OCI-LY7 (cell line): ENCODE data around the gene EVI5L. TPM values are rescaled to one million over a fixed set of nuclear protein-coding genes. Genes with fewer than 3 reads are reported as not detected.

Experiments
- BruUV-seq: library from RNA; stranded (reverse); fragments of 400-500 nt; replicated peaks from 2 replicates; lab custom pipeline; 2021; lab: Mats Ljungman, UMichigan
- CTCF ChIA-PET: fragments of 300-600 bp; sonication (Branson Sonifier 250); formaldehyde crosslinking; loops from one replicate; lab custom pipeline; 2022; ENCODE audit warnings: antibody characterized with exemption; ENCODE audit not compliant: unreplicated experiment; lab: Charles Lee
- POLR2A ChIA-PET: fragments of 300-600 bp; sonication (Branson Sonifier 250); formaldehyde crosslinking; loops from one replicate; lab custom pipeline; 2022; ENCODE audit warnings: antibody characterized with exemption; lab: Charles Lee
- DNase-seq: peaks from one replicate; pipeline ENCODE4 v3.0.0-alpha.2; 2015; ENCODE audit warnings: low spot score
- H2AFZ ChIP-seq: fragments of 200-600 bp; sonication (generic), shearing (Covaris generic); 2 replicates; pipeline ENCODE4 v1.6.1; 2014; ENCODE audit warnings: mild to moderate bottlenecking, antibody characterized with exemption, low read length, moderate library complexity
- H3K27ac ChIP-seq: fragments of 200-600 bp; sonication (generic); 2 replicates; pipeline ENCODE4 v1.5.1; 2014; ENCODE audit warnings: mixed run types, low read depth, mild to moderate bottlenecking, moderate library complexity, low read length, inconsistent platforms; ENCODE audit not compliant: poor library complexity, severe bottlenecking
- H3K36me3 ChIP-seq: fragments of 200-600 bp; sonication (generic); 2 replicates; pipeline ENCODE4 v1.6.1; 2014; ENCODE audit warnings: mild to moderate bottlenecking, antibody characterized with exemption, low read length, moderate library complexity, mixed read lengths; ENCODE audit not compliant: insufficient read depth
- H3K4me1 ChIP-seq: fragments of 200-600 bp; sonication (generic); 2 replicates; pipeline ENCODE4 v1.5.1; 2014; ENCODE audit warnings: mild to moderate bottlenecking, low read length; ENCODE audit not compliant: insufficient read depth, poor library complexity, severe bottlenecking
- H3K4me2 ChIP-seq: fragments of 200-600 bp; sonication (generic); 2 replicates; pipeline ENCODE4 v1.6.1; 2014; ENCODE audit warnings: mild to moderate bottlenecking, low read length
- H3K4me3 ChIP-seq: fragments of 200-600 bp; sonication (generic); 2 replicates; pipeline ENCODE4 v1.5.1; 2014; ENCODE audit warnings: mild to moderate bottlenecking, low read depth, low read length; ENCODE audit not compliant: poor library complexity, severe bottlenecking
- H3K79me2 ChIP-seq: fragments of 200-600 bp; sonication (generic); 2 replicates; pipeline ENCODE4 v1.6.1; 2016; ENCODE audit warnings: low read depth, mild to moderate bottlenecking, low read length, moderate library complexity, mixed read lengths; ENCODE audit not compliant: insufficient read depth
- H3K9me2 ChIP-seq: fragments of 200-600 bp; sonication (generic); 2 replicates; pipeline ENCODE4 v1.6.1; 2016; ENCODE audit warnings: mild to moderate bottlenecking, low read length, mixed read lengths; ENCODE audit not compliant: insufficient read depth
- H3K9me3 ChIP-seq: fragments of 200-600 bp; sonication (generic); 2 replicates; pipeline ENCODE4 v1.6.1; 2014; ENCODE audit warnings: mild to moderate bottlenecking, mixed run types, low read length, mixed read lengths
- H4K20me1 ChIP-seq: fragments of 200-600 bp; sonication (generic); 2 replicates; pipeline ENCODE4 v1.6.1; 2014; ENCODE audit warnings: mild to moderate bottlenecking, antibody characterized with exemption, low read length, moderate library complexity, mixed read lengths; ENCODE audit not compliant: insufficient read depth
- EZH2phosphoT487 ChIP-seq: fragments of 200-600 bp; sonication (generic); IDR thresholded peaks from 2 replicates; pipeline ENCODE4 v1.6.1; 2018; ENCODE audit warnings: low read depth, borderline replicate concordance, mild to moderate bottlenecking, mixed run types, antibody characterized with exemption, low read length, moderate library complexity, mixed read lengths
- intact Hi-C: fragments of 100-400 bp; cut with micrococcal nuclease; formaldehyde crosslinking; loops from one replicate; pipeline ENCODE4 v1.10.0; 2022; ENCODE audit not compliant: unreplicated experiment
- total RNA-seq, 2 experiments: library from RNA; depleted of rRNA in 1 of 2; stranded (reverse); fragments of >200 nt in 1 of 2; shearing (Covaris generic) in 1 of 2; gene quantifications; 2 replicates each; pipeline ENCODE4 v1.2.3, GENCODE V29; 2014 to 2022
- TF ChIP-seq, protein P1 (sequence below): fragments of 200-600 bp; sonication (generic); conservative IDR thresholded peaks from 2 replicates; pipeline ENCODE4 v1.5.1; 2014; ENCODE audit warnings: mild to moderate bottlenecking, antibody characterized with exemption, low read length, moderate library complexity, mixed read lengths

Gene EVI5L
- total RNA-seq, 2 experiments from 2014 or later = 2.7 to 5.5 TPM

DNA sequence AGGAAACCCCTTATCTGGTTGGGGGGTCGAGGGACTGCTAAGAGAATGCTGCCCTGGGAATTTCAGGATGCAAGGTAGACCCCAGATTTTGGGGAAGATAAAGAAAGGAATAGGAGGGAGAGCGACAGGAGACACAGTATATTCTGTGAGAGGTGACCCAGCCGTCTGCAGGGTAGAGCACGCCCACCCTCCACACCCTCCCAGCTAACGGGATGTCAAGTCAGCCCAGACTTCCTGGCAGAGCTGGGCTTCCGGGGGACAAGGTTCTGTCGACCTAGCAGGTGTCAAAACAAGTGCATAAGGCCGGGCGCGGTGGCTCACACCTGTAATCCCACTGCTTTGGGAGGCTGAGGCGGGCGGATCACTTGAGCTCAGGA lies 44.9 kb downstream of the EVI5L start:
- intact Hi-C loops = no loop called here
- CTCF ChIA-PET = no interaction called here
- no peak overlapping the region for H3K4me2 ChIP-seq
- H3K9me3 ChIP-seq = no peaks in the 10 kb centered on the region
- H2AFZ ChIP-seq = no peak overlapping the region
- DNase-seq = no peak
- H3K9me2 ChIP-seq = no peaks in the 10 kb centered on the region
- BruUV-seq = no TSS peak
- H3K4me3 ChIP-seq = no peak overlapping the region
- H3K27ac ChIP-seq = no peak overlapping the region
- no peaks in the 10 kb centered on the region for H3K79me2 ChIP-seq
- no peaks in the 10 kb centered on the region for H4K20me1 ChIP-seq
- TF ChIP-seq, protein P1, sequence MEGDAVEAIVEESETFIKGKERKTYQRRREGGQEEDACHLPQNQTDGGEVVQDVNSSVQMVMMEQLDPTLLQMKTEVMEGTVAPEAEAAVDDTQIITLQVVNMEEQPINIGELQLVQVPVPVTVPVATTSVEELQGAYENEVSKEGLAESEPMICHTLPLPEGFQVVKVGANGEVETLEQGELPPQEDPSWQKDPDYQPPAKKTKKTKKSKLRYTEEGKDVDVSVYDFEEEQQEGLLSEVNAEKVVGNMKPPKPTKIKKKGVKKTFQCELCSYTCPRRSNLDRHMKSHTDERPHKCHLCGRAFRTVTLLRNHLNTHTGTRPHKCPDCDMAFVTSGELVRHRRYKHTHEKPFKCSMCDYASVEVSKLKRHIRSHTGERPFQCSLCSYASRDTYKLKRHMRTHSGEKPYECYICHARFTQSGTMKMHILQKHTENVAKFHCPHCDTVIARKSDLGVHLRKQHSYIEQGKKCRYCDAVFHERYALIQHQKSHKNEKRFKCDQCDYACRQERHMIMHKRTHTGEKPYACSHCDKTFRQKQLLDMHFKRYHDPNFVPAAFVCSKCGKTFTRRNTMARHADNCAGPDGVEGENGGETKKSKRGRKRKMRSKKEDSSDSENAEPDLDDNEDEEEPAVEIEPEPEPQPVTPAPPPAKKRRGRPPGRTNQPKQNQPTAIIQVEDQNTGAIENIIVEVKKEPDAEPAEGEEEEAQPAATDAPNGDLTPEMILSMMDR = no peak
- H3K36me3 ChIP-seq = no peaks in the 10 kb centered on the region
- POLR2A ChIA-PET = no interaction called here
- peaks cover 26% of the 10 kb centered on the region for H3K4me1 ChIP-seq

DNA sequence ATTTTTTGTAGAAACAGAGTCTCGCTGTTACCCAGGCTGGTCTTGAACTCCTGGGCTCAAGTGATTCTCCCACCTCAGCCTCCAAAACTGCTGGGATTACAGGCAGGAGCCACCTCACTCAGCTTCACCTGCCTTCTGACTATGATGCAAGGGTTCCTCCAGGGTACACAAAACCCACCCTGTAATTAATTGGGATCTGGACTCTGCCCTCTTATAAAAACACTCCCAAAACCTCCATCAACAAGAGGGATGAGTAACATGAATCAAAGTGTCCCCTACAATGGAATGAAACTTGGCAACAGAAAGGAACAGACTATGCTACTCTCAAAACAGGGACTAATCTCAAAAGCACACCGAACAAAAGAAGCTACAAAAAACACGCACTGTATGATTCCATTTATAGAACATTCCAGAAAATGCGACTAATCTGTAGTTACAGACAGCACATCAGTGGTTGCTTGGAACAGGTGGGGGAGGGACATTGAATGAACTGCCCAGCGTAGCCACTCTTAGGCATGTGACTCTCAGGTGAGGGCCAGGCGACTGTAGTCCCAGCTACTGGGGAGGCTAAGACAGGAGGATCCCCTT lies 47.3 kb downstream of the EVI5L start:
- intact Hi-C loops = no loop called here
- Histone ChIP-seq H3K4me1 (peaks cover 2% of the 10 kb centered on the region), H3K9me2 (no peaks in the 10 kb centered on the region), H3K4me2 (no peak overlapping the region), H3K4me3 (no peak overlapping the region), H3K36me3 (no peaks in the 10 kb centered on the region), H3K79me2 (no peaks in the 10 kb centered on the region), H3K9me3 (no peaks in the 10 kb centered on the region), H3K27ac (no peak overlapping the region), H4K20me1 (no peaks in the 10 kb centered on the region), H2AFZ (no peak overlapping the region)
- TF ChIP-seq, protein P1 = no peak
- TF ChIP-seq EZH2phosphoT487 = no peak
- ChIA-PET POLR2A (no interaction called here), CTCF (no interaction called here)
- no TSS peak for BruUV-seq
- DNase-seq = no peak

DNA sequence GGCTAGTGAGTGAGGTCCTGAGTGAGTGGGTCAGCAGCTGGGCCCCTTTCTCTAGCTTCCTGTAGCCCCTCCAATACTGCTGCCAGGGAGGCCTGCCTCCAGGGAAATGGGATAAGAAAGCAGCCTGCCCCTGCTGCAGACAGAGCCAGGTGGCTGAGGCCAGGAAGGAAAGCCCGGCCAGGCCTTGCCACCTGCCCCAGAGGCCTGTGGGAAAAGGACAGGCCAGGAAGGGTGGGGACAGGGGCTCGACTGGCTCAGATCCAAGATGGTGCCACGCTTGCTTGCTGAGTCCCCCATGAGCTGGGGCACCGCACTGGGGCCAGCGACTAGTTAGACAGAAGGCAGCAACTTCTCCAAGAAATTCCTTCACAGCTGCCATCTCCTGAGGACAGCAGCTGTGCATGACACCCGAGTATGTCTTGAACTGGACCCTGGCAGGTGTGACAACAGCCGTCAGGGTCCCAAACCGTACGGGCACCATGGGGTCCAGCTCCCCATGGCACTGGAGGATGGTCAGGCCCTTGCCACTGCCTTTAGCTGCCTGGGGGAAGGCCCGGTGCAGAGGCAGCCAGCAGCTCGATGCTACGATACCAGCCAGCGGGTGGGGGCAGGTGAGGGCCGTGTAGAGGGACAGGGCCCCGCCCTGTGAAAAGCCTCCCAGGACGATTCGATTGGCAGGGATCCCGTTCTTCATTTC lies 49.2 kb downstream of the EVI5L start:
- Histone ChIP-seq H4K20me1 (no peaks in the 10 kb centered on the region), H3K36me3 (no peaks in the 10 kb centered on the region), H3K4me3 (no peak overlapping the region), H3K4me1 (no peaks in the 10 kb centered on the region), H3K27ac (no peak overlapping the region), H3K4me2 (no peak overlapping the region), H2AFZ (no peak overlapping the region), H3K9me2 (no peaks in the 10 kb centered on the region), H3K79me2 (no peaks in the 10 kb centered on the region), H3K9me3 (no peaks in the 10 kb centered on the region)
- TF ChIP-seq EZH2phosphoT487 = no peak
- TF ChIP-seq, protein P1 = no peak
- POLR2A ChIA-PET = no interaction called here
- CTCF ChIA-PET = no interaction called here
- BruUV-seq = no TSS peak
- no peak for DNase-seq
- intact Hi-C loops = no loop called here
